GM23338 (cell line): ENCODE results near the gene CEBPB. TPM values are rescaled to one million over a fixed set of nuclear protein-coding genes. Genes with fewer than 3 reads are reported as not detected.

Experiments used
- ATAC-seq: fragments of 200-7000 bp; cut with Tn5 transposase; 3 replicates; pipeline ENCODE4 v1.9.1; 2020
- DNase-seq: peaks from one replicate; pipeline ENCODE4 v3.0.0-alpha.2; 2015; ENCODE audit warnings: low spot score
- H2AFZ ChIP-seq: fragments of 200-600 bp; sonication (generic); 2 replicates; pipeline ENCODE4 v1.8.0; 2016; ENCODE audit warnings: antibody characterized with exemption, mild to moderate bottlenecking, moderate library complexity
- H3F3A ChIP-seq: fragments of 200-600 bp; sonication (generic); replicated peaks from 2 replicates; pipeline ENCODE4 v1.8.0; 2017; ENCODE audit warnings: antibody characterized with exemption, mixed run types, low read depth
- H3K27ac ChIP-seq: fragments of 200-600 bp; sonication (generic); 2 replicates; pipeline ENCODE4 v1.6.1; 2016; ENCODE audit warnings: low read depth
- H3K27me3 ChIP-seq: fragments of 200-600 bp; sonication (generic); 2 replicates; pipeline ENCODE4 v1.8.0; 2016; ENCODE audit warnings: mild to moderate bottlenecking, mixed run types, moderate library complexity; ENCODE audit not compliant: insufficient read depth
- H3K36me3 ChIP-seq: fragments of 200-600 bp; sonication (generic); 2 replicates; pipeline ENCODE4 v1.8.0; 2016; ENCODE audit warnings: mild to moderate bottlenecking; ENCODE audit not compliant: insufficient read depth
- H3K4me1 ChIP-seq: fragments of 200-600 bp; sonication (generic); 2 replicates; pipeline ENCODE4 v1.8.0; 2016; ENCODE audit warnings: mild to moderate bottlenecking, moderate library complexity; ENCODE audit not compliant: insufficient read depth
- H3K4me2 ChIP-seq: fragments of 200-600 bp; sonication (generic); 2 replicates; pipeline ENCODE4 v1.7.1; 2017; ENCODE audit warnings: mixed run types
- H3K4me3 ChIP-seq: fragments of 200-600 bp; sonication (generic); 2 replicates; pipeline ENCODE4 v1.6.1; 2016; ENCODE audit warnings: mixed run types
- H3K79me2 ChIP-seq: fragments of 200-600 bp; sonication (generic); replicated peaks from 2 replicates; pipeline ENCODE4 v1.8.0; 2017; ENCODE audit warnings: mild to moderate bottlenecking; ENCODE audit not compliant: insufficient read depth
- H3K9me2 ChIP-seq: fragments of 200-600 bp; sonication (generic); 2 replicates; pipeline ENCODE4 v1.8.0; 2017; ENCODE audit not compliant: insufficient read depth
- H4K20me1 ChIP-seq: fragments of 200-600 bp; sonication (generic); replicated peaks from 2 replicates; pipeline ENCODE4 v1.8.0; 2017; ENCODE audit warnings: mild to moderate bottlenecking; ENCODE audit not compliant: insufficient read depth
- H3K27ac Mint-ChIP-seq: 2 replicates; pipeline ENCODE4 v1.8.0; 2020; ENCODE audit warnings: inconsistent platforms, mild to moderate bottlenecking, moderate library complexity, mixed read lengths
- H3K27me3 Mint-ChIP-seq: 3 replicates; pipeline ENCODE4 v1.8.0; 2022; ENCODE audit warnings: low read depth, mild to moderate bottlenecking, moderate library complexity, mixed read lengths, inconsistent platforms; ENCODE audit not compliant: insufficient read depth, poor library complexity
- H3K36me3 Mint-ChIP-seq: 3 replicates; pipeline ENCODE4 v1.8.0; 2021; ENCODE audit warnings: low read depth, mild to moderate bottlenecking, inconsistent platforms, moderate library complexity, mixed read lengths
- H3K4me1 Mint-ChIP-seq: 3 replicates; pipeline ENCODE4 v1.8.0; 2020; ENCODE audit warnings: mild to moderate bottlenecking, inconsistent platforms, mixed read lengths
- H3K4me3 Mint-ChIP-seq: 3 replicates; pipeline ENCODE4 v1.8.0; 2021; ENCODE audit warnings: moderate library complexity, mild to moderate bottlenecking, inconsistent platforms, mixed read lengths
- H3K9me3 Mint-ChIP-seq: 3 replicates; pipeline ENCODE4 v1.8.0; 2020; ENCODE audit warnings: moderate library complexity, mild to moderate bottlenecking, inconsistent platforms, mixed read lengths
- CREB1 ChIP-seq: fragments of 250-450 bp; sonication (Bioruptor Pico); IDR thresholded peaks from 2 replicates; pipeline ENCODE4 v1.5.0; 2020; ENCODE audit warnings: low read depth, mild to moderate bottlenecking, moderate library complexity
- EZH2 ChIP-seq: fragments of 200-600 bp; sonication (generic); IDR thresholded peaks from one replicate; pipeline ENCODE4 v1.8.0; 2017; ENCODE audit warnings: antibody characterized with exemption, mild to moderate bottlenecking, low read depth; ENCODE audit not compliant: unreplicated experiment
- EZH2phosphoT487 ChIP-seq: fragments of 200-600 bp; sonication (generic); IDR thresholded peaks from one replicate; pipeline ENCODE4 v1.8.1; 2018; ENCODE audit warnings: antibody characterized with exemption; ENCODE audit not compliant: unreplicated experiment
- JUNB ChIP-seq: IDR thresholded peaks from one replicate; pipeline ENCODE4 v1.6.1; 2016; ENCODE audit warnings: antibody characterized with exemption; ENCODE audit not compliant: unreplicated experiment
- NANOG ChIP-seq: IDR thresholded peaks from 2 replicates; pipeline ENCODE4 v1.6.1; 2016; ENCODE audit warnings: antibody characterized with exemption, borderline replicate concordance
- POLR2AphosphoS5 ChIP-seq: IDR thresholded peaks from 2 replicates; pipeline ENCODE4 v1.6.1; 2016; ENCODE audit warnings: antibody characterized with exemption, low read depth
- STAT1 ChIP-seq: IDR thresholded peaks from one replicate; pipeline ENCODE4 v1.6.1; 2016; ENCODE audit warnings: antibody characterized with exemption; ENCODE audit not compliant: unreplicated experiment
- ZNF114 ChIP-seq: fragments of 250-450 bp; sonication (Bioruptor Pico); IDR thresholded peaks from 2 replicates; pipeline ENCODE4 v1.5.0; 2020; ENCODE audit warnings: mild to moderate bottlenecking, moderate library complexity
- ZNF331 ChIP-seq: fragments of 250-450 bp; sonication (Bioruptor Pico); IDR thresholded peaks from 2 replicates; pipeline ENCODE4 v1.5.0; 2020; ENCODE audit warnings: low read depth, mild to moderate bottlenecking, moderate library complexity
- polyA plus RNA-seq: library from polyadenylated mRNA; unstranded; fragments of >200 nt; fragmentation: Nextera tagmentation; extraction: Ambion mirVana; gene quantifications from 2 replicates; pipeline ENCODE4 v1.2.1, GENCODE V29; 2016
- total RNA-seq: library from RNA; depleted of rRNA; stranded (reverse); fragments of >200 nt; shearing (Covaris generic); gene quantifications from 2 replicates; pipeline ENCODE4 v1.2.3, GENCODE V29; 2014
- TF ChIP-seq, protein P1 (sequence below): fragments of 250-450 bp; sonication (Bioruptor Pico); IDR thresholded peaks from 2 replicates; pipeline ENCODE4 v1.5.0; 2020; ENCODE audit warnings: mild to moderate bottlenecking, moderate library complexity
- TF ChIP-seq, protein P2 (sequence below): IDR thresholded peaks from one replicate; pipeline ENCODE4 v1.6.1; 2018; ENCODE audit warnings: antibody characterized with exemption; ENCODE audit not compliant: unreplicated experiment
- TF ChIP-seq, protein P3 (sequence below), 2 experiments: fragments of 200-600 bp in 1 of 2; sonication (generic) in 1 of 2; conservative IDR thresholded peaks; 2 replicates each; pipeline versions ENCODE4 v1.5.1 to v1.6.1; 2016 to 2017; ENCODE audit warnings: antibody characterized with exemption in 2 of 2, low read depth in 2 of 2, mild to moderate bottlenecking in 2 of 2, moderate library complexity in 1 of 2
- TF ChIP-seq, protein P4 (sequence below): IDR thresholded peaks from 2 replicates; pipeline ENCODE4 v1.6.1; 2016; ENCODE audit warnings: antibody characterized with exemption

CEBPB gene
- total and polyA plus RNA-seq, 2 experiments from 2014 or later = 20.6 to 25.4 TPM

GRCh38 chr20:50142812-50143211 lies 47.8 kb upstream of the CEBPB start:
- H3F3A ChIP-seq = peaks cover 11% of the 10 kb centered on the region; the same call in 1 of the 2 replicates
- Mint-ChIP-seq H3K27me3 (peaks cover 14% of the 10 kb centered on the region), H3K4me3 (peak overlapping the region; percentile 26; the same call in 1 of the 3 replicates), H3K9me3 (no peaks in the 10 kb centered on the region), H3K36me3 (peaks cover 45% of the 10 kb centered on the region), H3K4me1 (peaks cover 59% of the 10 kb centered on the region), H3K27ac (peak overlapping the region; percentile 90)
- H3K27me3 ChIP-seq = no peaks in the 10 kb centered on the region
- ATAC-seq (peak; percentile 90), DNase-seq (peak; percentile 80)
- TF ChIP-seq EZH2phosphoT487 = no peak
- no peak for TF ChIP-seq POLR2AphosphoS5
- TF ChIP-seq STAT1 = no peak
- TF ChIP-seq ZNF331 (CRISPR knock-in tag) = no peak
- TF ChIP-seq, protein P1, sequence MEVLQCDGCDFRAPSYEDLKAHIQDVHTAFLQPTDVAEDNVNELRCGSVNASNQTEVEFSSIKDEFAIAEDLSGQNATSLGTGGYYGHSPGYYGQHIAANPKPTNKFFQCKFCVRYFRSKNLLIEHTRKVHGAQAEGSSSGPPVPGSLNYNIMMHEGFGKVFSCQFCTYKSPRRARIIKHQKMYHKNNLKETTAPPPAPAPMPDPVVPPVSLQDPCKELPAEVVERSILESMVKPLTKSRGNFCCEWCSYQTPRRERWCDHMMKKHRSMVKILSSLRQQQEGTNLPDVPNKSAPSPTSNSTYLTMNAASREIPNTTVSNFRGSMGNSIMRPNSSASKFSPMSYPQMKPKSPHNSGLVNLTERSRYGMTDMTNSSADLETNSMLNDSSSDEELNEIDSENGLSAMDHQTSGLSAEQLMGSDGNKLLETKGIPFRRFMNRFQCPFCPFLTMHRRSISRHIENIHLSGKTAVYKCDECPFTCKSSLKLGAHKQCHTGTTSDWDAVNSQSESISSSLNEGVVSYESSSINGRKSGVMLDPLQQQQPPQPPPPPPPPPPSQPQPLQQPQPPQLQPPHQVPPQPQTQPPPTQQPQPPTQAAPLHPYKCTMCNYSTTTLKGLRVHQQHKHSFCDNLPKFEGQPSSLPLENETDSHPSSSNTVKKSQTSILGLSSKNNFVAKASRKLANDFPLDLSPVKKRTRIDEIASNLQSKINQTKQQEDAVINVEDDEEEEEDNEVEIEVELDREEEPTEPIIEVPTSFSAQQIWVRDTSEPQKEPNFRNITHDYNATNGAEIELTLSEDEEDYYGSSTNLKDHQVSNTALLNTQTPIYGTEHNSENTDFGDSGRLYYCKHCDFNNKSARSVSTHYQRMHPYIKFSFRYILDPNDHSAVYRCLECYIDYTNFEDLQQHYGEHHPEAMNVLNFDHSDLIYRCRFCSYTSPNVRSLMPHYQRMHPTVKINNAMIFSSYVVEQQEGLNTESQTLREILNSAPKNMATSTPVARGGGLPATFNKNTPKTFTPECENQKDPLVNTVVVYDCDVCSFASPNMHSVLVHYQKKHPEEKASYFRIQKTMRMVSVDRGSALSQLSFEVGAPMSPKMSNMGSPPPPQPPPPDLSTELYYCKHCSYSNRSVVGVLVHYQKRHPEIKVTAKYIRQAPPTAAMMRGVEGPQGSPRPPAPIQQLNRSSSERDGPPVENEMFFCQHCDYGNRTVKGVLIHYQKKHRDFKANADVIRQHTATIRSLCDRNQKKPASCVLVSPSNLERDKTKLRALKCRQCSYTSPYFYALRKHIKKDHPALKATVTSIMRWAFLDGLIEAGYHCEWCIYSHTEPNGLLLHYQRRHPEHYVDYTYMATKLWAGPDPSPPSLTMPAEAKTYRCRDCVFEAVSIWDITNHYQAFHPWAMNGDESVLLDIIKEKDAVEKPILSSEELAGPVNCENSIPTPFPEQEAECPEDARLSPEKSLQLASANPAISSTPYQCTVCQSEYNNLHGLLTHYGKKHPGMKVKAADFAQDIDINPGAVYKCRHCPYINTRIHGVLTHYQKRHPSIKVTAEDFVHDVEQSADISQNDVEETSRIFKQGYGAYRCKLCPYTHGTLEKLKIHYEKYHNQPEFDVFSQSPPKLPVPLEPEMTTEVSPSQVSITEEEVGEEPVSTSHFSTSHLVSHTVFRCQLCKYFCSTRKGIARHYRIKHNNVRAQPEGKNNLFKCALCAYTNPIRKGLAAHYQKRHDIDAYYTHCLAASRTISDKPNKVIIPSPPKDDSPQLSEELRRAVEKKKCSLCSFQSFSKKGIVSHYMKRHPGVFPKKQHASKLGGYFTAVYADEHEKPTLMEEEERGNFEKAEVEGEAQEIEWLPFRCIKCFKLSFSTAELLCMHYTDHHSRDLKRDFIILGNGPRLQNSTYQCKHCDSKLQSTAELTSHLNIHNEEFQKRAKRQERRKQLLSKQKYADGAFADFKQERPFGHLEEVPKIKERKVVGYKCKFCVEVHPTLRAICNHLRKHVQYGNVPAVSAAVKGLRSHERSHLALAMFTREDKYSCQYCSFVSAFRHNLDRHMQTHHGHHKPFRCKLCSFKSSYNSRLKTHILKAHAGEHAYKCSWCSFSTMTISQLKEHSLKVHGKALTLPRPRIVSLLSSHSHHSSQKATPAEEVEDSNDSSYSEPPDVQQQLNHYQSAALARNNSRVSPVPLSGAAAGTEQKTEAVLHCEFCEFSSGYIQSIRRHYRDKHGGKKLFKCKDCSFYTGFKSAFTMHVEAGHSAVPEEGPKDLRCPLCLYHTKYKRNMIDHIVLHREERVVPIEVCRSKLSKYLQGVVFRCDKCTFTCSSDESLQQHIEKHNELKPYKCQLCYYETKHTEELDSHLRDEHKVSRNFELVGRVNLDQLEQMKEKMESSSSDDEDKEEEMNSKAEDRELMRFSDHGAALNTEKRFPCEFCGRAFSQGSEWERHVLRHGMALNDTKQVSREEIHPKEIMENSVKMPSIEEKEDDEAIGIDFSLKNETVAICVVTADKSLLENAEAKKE (CRISPR knock-in tag) = no peak
- no peak for TF ChIP-seq NANOG
- TF ChIP-seq, protein P2, sequence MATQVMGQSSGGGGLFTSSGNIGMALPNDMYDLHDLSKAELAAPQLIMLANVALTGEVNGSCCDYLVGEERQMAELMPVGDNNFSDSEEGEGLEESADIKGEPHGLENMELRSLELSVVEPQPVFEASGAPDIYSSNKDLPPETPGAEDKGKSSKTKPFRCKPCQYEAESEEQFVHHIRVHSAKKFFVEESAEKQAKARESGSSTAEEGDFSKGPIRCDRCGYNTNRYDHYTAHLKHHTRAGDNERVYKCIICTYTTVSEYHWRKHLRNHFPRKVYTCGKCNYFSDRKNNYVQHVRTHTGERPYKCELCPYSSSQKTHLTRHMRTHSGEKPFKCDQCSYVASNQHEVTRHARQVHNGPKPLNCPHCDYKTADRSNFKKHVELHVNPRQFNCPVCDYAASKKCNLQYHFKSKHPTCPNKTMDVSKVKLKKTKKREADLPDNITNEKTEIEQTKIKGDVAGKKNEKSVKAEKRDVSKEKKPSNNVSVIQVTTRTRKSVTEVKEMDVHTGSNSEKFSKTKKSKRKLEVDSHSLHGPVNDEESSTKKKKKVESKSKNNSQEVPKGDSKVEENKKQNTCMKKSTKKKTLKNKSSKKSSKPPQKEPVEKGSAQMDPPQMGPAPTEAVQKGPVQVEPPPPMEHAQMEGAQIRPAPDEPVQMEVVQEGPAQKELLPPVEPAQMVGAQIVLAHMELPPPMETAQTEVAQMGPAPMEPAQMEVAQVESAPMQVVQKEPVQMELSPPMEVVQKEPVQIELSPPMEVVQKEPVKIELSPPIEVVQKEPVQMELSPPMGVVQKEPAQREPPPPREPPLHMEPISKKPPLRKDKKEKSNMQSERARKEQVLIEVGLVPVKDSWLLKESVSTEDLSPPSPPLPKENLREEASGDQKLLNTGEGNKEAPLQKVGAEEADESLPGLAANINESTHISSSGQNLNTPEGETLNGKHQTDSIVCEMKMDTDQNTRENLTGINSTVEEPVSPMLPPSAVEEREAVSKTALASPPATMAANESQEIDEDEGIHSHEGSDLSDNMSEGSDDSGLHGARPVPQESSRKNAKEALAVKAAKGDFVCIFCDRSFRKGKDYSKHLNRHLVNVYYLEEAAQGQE = no peak
- TF ChIP-seq, protein P3, sequence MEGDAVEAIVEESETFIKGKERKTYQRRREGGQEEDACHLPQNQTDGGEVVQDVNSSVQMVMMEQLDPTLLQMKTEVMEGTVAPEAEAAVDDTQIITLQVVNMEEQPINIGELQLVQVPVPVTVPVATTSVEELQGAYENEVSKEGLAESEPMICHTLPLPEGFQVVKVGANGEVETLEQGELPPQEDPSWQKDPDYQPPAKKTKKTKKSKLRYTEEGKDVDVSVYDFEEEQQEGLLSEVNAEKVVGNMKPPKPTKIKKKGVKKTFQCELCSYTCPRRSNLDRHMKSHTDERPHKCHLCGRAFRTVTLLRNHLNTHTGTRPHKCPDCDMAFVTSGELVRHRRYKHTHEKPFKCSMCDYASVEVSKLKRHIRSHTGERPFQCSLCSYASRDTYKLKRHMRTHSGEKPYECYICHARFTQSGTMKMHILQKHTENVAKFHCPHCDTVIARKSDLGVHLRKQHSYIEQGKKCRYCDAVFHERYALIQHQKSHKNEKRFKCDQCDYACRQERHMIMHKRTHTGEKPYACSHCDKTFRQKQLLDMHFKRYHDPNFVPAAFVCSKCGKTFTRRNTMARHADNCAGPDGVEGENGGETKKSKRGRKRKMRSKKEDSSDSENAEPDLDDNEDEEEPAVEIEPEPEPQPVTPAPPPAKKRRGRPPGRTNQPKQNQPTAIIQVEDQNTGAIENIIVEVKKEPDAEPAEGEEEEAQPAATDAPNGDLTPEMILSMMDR (conservative IDR thresholded peaks at IDR 0.05; ENCODE audit: low read depth in 2 of 2) = no peak
- no peak for TF ChIP-seq CREB1 (CRISPR knock-in tag)
- TF ChIP-seq, protein P4, sequence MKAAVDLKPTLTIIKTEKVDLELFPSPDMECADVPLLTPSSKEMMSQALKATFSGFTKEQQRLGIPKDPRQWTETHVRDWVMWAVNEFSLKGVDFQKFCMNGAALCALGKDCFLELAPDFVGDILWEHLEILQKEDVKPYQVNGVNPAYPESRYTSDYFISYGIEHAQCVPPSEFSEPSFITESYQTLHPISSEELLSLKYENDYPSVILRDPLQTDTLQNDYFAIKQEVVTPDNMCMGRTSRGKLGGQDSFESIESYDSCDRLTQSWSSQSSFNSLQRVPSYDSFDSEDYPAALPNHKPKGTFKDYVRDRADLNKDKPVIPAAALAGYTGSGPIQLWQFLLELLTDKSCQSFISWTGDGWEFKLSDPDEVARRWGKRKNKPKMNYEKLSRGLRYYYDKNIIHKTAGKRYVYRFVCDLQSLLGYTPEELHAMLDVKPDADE = no peak
- TF ChIP-seq EZH2 = no peak
- no peak for TF ChIP-seq ZNF114 (CRISPR knock-in tag)
- TF ChIP-seq JUNB = no peak
- H3K36me3 ChIP-seq = peaks cover 5% of the 10 kb centered on the region; the same call in 1 of the 2 replicates
- H2AFZ ChIP-seq = no peak overlapping the region
- H3K9me2 ChIP-seq = no peaks in the 10 kb centered on the region
- H3K4me3 ChIP-seq = no peak overlapping the region
- peaks cover 27% of the 10 kb centered on the region for H3K4me1 ChIP-seq
- peaks cover 32% of the 10 kb centered on the region for H3K79me2 ChIP-seq
- H4K20me1 ChIP-seq = peaks cover 13% of the 10 kb centered on the region
- H3K27ac ChIP-seq = 0 out of 2 replicates have a peak overlapping the region, but pooled peaks have one; percentile 50
- peak overlapping the region; percentile 66 for H3K4me2 ChIP-seq
